NCI-H2171 (cell line): Measurements from ENCODE around the gene SH3BGRL.
A peak's percentile ranks its signal among the peaks of the same experiment; 100 is the strongest.

Experiments used
- DNase-seq: peaks from one replicate; lab custom pipeline; 2025; lab: John Stamatoyannopoulos, UW

The SH3BGRL gene

GRCh38 chrX:81201671-81202455, at the start of gene SH3BGRL, which contains the start of gene HMGN5:
TSS of gene SH3BGRL (plus strand) at chrX:81202102. CDS start at chrX:81202201, 99 bp downstream.
TSS of gene HMGN5 (minus strand) at chrX:81201913. CDS start at chrX:81121549, 80,364 bp downstream.
- no peak for DNase-seq

GRCh38 chrX:81168391-81168790, 33.5 kb upstream of the SH3BGRL start:
- no peak for DNase-seq

GRCh38 chrX:81174286-81174685, 27.6 kb upstream of the SH3BGRL start:
- no peak for DNase-seq

GRCh38 chrX:81195259-81195658, 6.6 kb upstream of the SH3BGRL start:
- DNase-seq = no peak

- DNase-seq = peak; percentile 1
Observed at GRCh38 chrX:81195712-81196111, 6.2 kb upstream of the SH3BGRL start.

- DNase-seq = no peak
Observed at GRCh38 chrX:81201071-81201470, 831 bp upstream of the SH3BGRL start.

GRCh38 chrX:81202456-81202819, 536 bp downstream of the SH3BGRL start:
- no peak for DNase-seq

GRCh38 chrX:81202943-81203342, 1.0 kb downstream of the SH3BGRL start:
- no peak for DNase-seq

GRCh38 chrX:81205551-81205950, 3.6 kb downstream of the SH3BGRL start:
- no peak for DNase-seq

GRCh38 chrX:81206476-81206875, 4.6 kb downstream of the SH3BGRL start:
- DNase-seq = no peak

- no peak for DNase-seq
Observed at GRCh38 chrX:81208916-81209315, 7.0 kb downstream of the SH3BGRL start.

- no peak for DNase-seq
Observed at GRCh38 chrX:81215685-81216084, 13.8 kb downstream of the SH3BGRL start.

GRCh38 chrX:81229229-81229628, 27.3 kb downstream of the SH3BGRL start:
- no peak for DNase-seq

- no peak for DNase-seq
Observed at GRCh38 chrX:81229901-81230300, 28.0 kb downstream of the SH3BGRL start.

GRCh38 chrX:81231476-81231875, 29.6 kb downstream of the SH3BGRL start:
- no peak for DNase-seq

GRCh38 chrX:81232218-81232617, 30.3 kb downstream of the SH3BGRL start:
- no peak for DNase-seq

GRCh38 chrX:81237516-81237915, 35.6 kb downstream of the SH3BGRL start:
- DNase-seq = no peak

GRCh38 chrX:81238166-81238565, 36.3 kb downstream of the SH3BGRL start:
- DNase-seq = no peak

GRCh38 chrX:81240701-81241331, 38.9 kb downstream of the SH3BGRL start:
- no peak for DNase-seq

- no peak for DNase-seq
Observed at GRCh38 chrX:81241753-81242152, 39.9 kb downstream of the SH3BGRL start.

GRCh38 chrX:81255876-81256275, 54.0 kb downstream of the SH3BGRL start:
- no peak for DNase-seq

GRCh38 chrX:81257817-81258216, 55.9 kb downstream of the SH3BGRL start:
- DNase-seq = no peak

- no peak for DNase-seq
Observed at GRCh38 chrX:81259020-81259713, 57.3 kb downstream of the SH3BGRL start.
